NCI-H345 (cell line): ENCODE data around the gene PARM1.

ENCODE experiments used
- DNase-seq: peaks from one replicate; lab custom pipeline; 2025; lab: John Stamatoyannopoulos, UW

The PARM1 gene

DNA sequence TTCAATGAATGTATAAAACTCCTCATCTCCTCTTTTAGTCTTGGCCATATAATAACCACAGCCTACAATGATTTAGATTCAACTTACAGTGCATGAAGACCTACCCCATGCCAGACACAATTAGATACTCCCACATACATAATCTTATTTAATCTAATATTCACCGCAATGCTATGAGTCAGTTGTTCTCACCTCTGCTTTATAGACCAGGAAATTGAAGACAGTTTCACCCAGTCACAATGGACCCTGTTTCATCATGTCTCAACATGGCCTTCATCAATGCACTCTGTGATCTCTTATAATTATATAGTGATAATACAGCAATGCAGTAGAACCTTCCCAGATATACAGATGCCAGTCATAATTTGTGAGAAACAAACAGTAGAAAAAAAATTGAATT, 148.6 kb downstream of the PARM1 start:
- DNase-seq: no peak

- no peak for DNase-seq
Measured at GRCh38 chr4:75087416-75087815, 154.5 kb downstream of the PARM1 start.

DNA sequence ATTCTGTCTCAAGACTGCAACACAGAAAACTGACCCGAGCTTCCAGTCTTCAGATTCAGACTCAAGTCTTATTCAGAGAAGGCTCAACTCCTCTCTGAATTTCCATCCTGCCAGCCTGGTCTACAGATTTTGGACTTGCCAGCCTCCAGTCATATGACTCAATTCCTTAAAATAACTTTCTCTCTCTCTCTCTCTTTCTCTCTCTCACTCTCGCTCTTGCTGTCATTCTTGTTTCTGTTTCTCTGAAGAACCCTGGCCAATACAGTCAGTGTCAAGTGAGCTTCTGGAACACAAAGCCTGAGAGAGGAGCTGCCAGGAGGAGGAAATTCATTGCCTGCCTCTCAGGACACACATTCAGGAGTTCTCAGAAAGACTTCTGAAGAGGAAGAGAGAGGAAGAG, 154.9 kb downstream of the PARM1 start:
- no peak for DNase-seq

DNA sequence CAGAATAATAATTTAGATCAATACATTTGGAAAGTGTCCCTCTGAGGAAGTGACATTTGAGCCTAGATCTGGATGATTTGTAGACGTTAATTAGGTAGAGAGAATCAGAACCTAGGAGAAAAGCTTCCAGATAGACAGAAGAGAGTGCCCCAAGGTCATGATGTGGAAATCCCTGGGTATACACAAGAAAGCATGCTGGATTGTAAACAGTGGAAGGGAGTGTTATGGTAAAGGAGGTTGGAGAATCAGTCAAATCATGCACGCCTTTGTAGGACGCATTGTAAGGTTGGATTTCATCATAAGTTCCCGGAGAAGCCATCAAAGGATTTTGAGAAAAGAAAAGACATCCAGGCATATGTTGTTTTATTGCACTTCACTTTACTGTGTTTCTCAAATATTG, 156.3 kb downstream of the PARM1 start:
- no peak for DNase-seq

GRCh38 chr4:75099321-75099720, 166.4 kb downstream of the PARM1 start:
- DNase-seq: no peak
